Stimulated activated CD8-positive, alpha-beta memory T cell treated with anti-CD3 and anti-CD28 coated beads, Interleukin-12 subunit alpha, Interleukin-12 subunit beta, amount 100 ng/mL, for 1 hour (primary cell): Measurements from ENCODE around the gene ATF5.

Experiments used
- DNase-seq: peaks from one replicate; pipeline ENCODE4 v3.0.0-alpha.2; 2020; ENCODE audit warnings: low read depth

ATF5 gene

GRCh38 chr19:49929121-49929610, at the start of gene ATF5, which contains the start of gene NUP62:
ATF5 (plus strand) TSS chr19:49929205; CDS start chr19:49930851, 1,646 bp downstream.
NUP62 (minus strand) TSS chr19:49929504; CDS start chr19:49909807, 19,697 bp downstream.
- DNase-seq = peak; percentile 92

GRCh38 chr19:49879243-49879963, 49.6 kb upstream of the ATF5 start:
- DNase-seq = no peak

GRCh38 chr19:49880162-49880869, 48.7 kb upstream of the ATF5 start:
- DNase-seq = no peak

GRCh38 chr19:49881186-49881585, 47.8 kb upstream of the ATF5 start:
- no peak for DNase-seq

- DNase-seq = no peak
These were observed 47.2 kb upstream of the ATF5 start for GRCh38 chr19:49881672-49882394.

- DNase-seq = no peak
These were observed 46.4 kb upstream of the ATF5 start for GRCh38 chr19:49882643-49883042.

GRCh38 chr19:49883094-49883493, 45.9 kb upstream of the ATF5 start:
- no peak for DNase-seq

- DNase-seq = no peak
These were observed 44.9 kb upstream of the ATF5 start for GRCh38 chr19:49884109-49884508.

GRCh38 chr19:49884760-49885159, 44.2 kb upstream of the ATF5 start:
- DNase-seq = no peak

GRCh38 chr19:49887037-49887664, 41.9 kb upstream of the ATF5 start:
- no peak for DNase-seq

GRCh38 chr19:49887665-49888509, 41.1 kb upstream of the ATF5 start:
- no peak for DNase-seq

- no peak for DNase-seq
These were observed 40.5 kb upstream of the ATF5 start for GRCh38 chr19:49888510-49888824.

- DNase-seq = no peak
These were observed 39.8 kb upstream of the ATF5 start for GRCh38 chr19:49889038-49889686.

GRCh38 chr19:49889687-49890348, 39.2 kb upstream of the ATF5 start:
- DNase-seq = peak; percentile 55

- DNase-seq = peak; percentile 35
These were observed 38.4 kb upstream of the ATF5 start for GRCh38 chr19:49890349-49891311.

GRCh38 chr19:49891393-49891792, 37.6 kb upstream of the ATF5 start:
- no peak for DNase-seq

GRCh38 chr19:49892716-49893115, 36.3 kb upstream of the ATF5 start:
- no peak for DNase-seq

- DNase-seq = no peak
These were observed 34.9 kb upstream of the ATF5 start for GRCh38 chr19:49894011-49894664.
